ENCODE data around the gene SETD2. TPM values are rescaled to one million over a fixed set of nuclear protein-coding genes. Genes with fewer than 3 reads are reported as not detected.

SETD2 gene
- total and polyA plus RNA-seq, 2 of the 8 experiments (the other 6 are each of a cell fraction or from before 2014, with no cell fraction given), result 15.7 to 46.3 TPM

GRCh38 chr3:46976326-46977190 is 187.4 kb downstream of the SETD2 start, which contains the start of gene CCDC12 (continued):
- TF ChIP-seq CHD7 (IDR thresholded peaks at IDR 0.05; ENCODE audit: insufficient replicate concordance, low read length) (no peak), JUN (IDR thresholded peaks at IDR 0.05; ENCODE audit: low read depth, low read length) (no peak), KDM5A (IDR thresholded peaks at IDR 0.05; ENCODE audit: low read length) (peak; percentile 75; the same call in 1 of the 2 replicates), HDAC6 (IDR thresholded peaks at IDR 0.05; ENCODE audit: low read depth, low read length) (no peak), RBBP5 (IDR thresholded peaks at IDR 0.05; ENCODE audit: borderline replicate concordance, low read depth, low read length) (peak; percentile 63), POLR2A (IDR thresholded peaks at IDR 0.05; ENCODE audit: control extremely low read depth in 1 of 2, low read depth in 2 of 2, low read length in 2 of 2) (peak in 1 of 2 experiments; percentile 95; a peak in 2 of 3 replicates), FOSL1 (IDR thresholded peaks at IDR 0.05; ENCODE audit: insufficient read depth, low read depth, low read length) (no peak), SAP30 (IDR thresholded peaks at IDR 0.05; ENCODE audit: insufficient read depth, insufficient replicate concordance, low read length) (no peak), HDAC2 (IDR thresholded peaks at IDR 0.05; ENCODE audit: borderline replicate concordance in 1 of 2, low read depth in 2 of 2, low read length in 2 of 2) (no peak; a peak in 1 of 4 replicates)

Data from H1 (cell line).